Measurements from ENCODE around the gene CDK13. TPM values are rescaled to one million over a fixed set of nuclear protein-coding genes. Genes with fewer than 3 reads are reported as not detected.
A peak's percentile ranks its signal among the peaks of the same experiment; 100 is the strongest.
"Not testable (repeated sequence)": the region's sequence is repeated elsewhere in the genome, so short reads cannot be mapped to it uniquely, and the experiment has no call there.

The CDK13 gene
- 161 TPM for total RNA-seq

DNA sequence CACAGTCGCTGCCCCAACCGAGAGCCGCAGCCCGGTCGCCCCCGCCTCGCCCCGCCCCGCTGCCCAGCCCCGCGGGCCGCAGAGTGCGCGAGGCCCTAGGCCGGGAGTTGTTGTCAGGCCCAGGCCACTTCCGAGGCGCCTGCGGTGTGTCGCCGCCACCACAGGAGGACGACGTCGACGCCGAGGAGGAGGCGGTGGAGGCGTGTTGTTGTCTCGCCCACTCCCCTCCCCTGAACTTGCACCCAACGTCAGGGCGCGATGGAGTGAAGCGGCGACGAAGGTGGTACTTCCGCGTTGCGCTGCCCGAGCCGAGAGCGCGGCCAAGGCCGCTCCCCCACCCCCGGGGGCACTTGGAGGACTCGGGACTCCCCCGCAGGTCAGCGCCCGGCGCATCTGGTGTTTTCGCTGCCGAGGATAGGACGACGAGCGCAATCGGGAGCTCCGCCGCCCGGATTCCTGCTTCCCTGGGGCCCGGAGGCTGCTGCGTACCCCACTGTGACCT is at the start of gene CDK13:
Gene CDK13 (plus strand): TSS at position 286 of the 502 bp plus-strand sequence. CDS start 386 bp downstream, outside the sequence.
- peak; percentile 72 for DNase-seq

DNA sequence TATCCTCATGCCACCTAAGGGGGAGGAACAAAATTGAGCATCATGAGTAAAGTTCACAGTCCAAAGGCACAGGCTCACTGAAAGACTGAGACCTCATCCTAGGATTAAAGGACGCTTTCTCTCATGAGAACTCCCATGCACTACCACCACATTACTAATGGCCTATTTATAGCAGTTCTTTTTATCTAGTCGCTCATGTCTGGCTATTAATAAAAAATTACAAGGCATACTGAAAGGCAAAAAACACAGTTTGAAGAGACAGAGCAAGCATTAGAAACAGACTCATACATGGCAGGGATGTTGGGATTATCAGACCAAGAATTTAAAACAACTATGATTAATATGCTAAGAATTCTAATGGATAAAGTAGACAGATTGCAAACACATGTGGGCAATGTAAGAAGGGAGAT is 46.0 kb upstream of the CDK13 start:
- DNase-seq: no peak

DNA sequence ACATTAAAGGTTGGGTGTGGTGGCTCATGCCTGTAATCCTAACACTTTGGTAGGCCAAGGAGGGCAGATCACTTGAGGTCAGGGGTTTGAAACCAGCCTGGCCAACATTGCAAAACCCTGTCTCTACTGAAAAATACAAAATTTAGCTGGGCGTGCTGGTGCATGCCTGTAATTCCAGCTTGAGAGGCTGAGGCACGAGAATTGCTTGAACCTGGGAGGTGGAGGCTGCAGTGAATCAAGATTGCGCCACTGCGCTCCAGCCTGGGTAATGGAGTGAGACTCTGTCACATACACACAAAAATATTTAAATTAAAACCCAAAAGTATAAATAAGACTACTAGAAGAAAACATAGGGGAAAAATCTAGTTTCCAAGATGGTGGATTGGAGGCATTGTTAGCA is 41.9 kb upstream of the CDK13 start:
- no peak for DNase-seq

DNA sequence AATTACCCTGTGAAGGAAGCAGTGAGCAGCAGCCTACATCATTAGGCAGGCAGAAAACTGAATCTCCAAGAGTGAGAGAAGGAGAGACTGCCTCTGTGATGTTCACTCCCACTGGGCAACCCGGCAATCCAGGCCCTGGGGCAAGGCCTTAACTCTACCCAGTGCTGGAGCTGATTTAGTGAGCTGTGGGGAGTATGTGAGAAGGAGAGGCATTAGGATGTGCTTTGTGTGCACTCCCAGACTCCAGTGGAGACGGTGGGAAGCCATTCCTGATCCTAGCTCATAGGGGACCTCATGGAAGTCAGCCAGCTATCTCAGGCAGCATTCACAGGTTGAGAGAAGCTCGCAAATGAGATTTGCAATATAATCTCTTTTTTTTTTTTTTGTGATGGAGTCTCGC is 41.1 kb upstream of the CDK13 start:
- DNase-seq: no peak

DNA sequence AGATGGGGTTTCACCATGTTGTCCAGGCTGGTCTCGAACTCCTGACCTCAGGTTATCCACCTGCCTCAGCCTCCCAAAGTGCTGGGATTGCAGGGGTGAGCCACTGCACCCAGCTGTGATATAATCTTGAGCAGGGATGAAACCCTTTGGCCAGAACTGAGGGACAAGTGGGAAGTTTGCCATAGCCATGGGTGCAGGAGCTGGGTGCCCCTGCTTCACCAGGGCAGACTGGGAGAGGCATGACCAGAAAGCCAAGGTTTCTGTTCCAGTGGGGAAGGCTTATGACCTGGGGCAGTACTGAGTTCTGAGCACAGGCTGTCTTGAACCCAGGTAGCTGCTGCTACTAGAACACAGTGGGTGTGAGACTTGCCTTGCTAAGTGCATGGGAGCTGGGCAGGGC is 40.5 kb upstream of the CDK13 start:
- no peak for DNase-seq

DNA sequence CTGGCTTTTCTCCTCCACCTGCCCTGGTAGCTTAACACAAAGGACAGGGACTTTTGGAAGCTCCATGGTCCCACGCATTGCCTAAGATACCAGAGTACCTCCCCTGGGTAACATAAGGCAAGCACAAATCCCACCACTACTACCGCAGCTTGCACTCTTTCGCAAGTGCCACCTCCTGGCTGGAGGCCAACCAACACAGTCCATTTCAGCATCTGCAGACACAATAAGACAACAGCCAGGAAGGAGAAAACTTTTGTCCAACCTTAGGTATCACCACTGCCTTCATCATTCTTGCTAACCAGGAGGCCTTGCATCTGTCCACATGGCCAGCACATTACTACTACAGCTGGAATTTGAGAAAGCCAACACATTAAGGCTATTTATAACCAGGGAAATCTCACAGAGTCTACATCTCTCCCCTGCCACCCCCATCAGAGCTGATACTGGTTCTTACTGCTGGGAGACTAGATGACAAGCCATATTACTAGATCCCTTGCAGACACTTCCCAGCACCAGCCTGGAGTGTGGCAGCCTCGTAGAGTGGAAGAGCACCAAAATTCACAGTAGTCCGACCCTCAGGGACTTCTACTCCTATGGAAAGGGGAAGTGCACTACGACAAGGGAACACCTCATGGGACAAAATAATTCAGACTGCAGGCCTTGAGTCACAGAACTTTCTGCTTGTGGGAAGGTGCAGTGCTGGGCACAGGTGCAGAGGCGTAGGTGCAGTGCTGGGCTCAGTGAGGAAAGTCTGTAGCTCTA is 39.8 kb upstream of the CDK13 start:
- no peak for DNase-seq

DNA sequence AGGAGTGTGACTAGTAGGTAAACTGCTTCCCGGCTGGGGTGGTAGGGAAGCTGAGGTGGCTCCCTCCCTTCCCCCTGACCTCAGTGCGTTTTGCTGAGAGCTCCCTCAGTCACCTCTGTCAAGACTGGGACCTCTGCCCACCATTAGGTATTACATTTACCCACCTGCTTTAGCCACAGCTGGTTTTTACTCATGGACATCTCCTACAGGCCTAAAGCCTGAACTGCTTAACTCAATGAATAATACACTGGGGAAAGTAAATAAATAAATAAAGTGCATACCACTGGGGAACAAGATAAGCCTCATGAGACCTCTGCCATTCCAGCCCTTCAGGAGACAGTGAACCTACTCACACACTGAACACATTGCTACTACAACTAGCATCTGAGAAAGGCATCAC is 38.9 kb upstream of the CDK13 start:
- DNase-seq: no peak

DNA sequence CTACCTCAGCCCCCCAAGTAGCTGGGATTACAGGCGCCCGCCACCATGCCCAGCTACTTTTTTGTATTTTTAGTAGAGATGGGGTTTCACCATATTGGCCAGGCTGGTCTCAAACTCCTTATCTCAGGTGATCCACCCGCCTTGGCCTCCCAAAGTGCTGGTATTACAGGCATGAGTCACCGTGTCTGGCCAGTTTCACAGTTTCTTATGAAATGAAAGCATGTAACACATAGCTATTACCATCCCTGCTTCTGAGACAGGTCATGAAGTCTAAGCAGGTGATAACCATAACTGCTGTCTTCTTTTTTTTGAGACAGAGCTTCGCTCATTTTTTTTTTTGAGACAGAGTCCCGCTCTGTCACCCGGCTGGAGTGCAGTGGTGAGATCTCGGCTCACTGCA is 34.2 kb upstream of the CDK13 start:
- DNase-seq: not testable (repeated sequence)

DNA sequence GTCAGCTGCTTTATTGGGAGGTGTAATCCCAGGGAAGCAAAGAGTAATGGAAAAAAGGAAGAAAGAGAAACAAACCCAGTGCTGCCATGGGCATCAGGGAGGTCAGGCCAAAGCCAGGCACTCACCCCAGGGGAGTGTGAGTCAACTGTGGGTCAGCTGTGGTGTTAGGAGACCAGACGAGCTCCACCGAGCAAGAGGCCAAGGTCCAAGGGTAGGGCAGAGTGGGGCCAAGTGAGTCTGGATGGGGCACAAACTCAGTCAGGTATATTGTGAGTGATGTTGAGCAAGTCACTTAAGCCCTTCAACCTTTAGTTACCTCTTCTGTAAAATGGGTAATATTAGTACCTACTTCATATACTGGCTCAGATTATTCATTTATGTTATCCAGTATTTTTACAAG is 30.4 kb upstream of the CDK13 start:
- no peak for DNase-seq

DNA sequence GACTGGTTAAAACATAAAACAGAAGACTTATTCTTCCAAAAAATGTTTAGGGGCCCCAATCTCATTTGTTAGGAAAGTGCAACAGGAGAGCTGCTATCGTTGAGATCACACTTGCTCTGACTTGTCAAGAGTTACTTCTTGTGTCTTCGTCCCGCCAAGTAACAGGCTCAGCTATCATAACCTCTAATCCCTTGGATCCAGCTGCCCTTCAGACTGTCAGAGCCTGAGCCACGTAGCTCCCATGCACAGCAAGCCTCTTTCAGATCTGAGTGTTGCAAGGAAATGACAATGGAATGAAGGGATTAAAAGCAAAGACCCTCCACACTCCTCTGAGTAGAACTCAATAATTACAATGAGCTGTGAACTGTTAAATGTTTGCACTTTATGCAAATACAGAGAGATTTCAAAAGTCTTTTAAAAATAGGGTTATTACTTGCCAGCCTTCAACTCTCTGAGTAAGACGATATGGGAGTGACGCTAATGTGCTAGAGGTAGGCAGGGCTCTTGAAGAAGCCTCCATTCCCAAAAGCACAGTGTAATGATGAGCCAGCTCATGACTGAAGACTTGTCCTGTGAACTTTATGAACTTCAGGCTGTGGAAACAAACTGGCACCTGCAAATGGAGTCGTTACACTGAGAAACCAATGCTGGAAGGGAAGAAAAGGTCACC is 28.4 kb upstream of the CDK13 start:
- DNase-seq: no peak

DNA sequence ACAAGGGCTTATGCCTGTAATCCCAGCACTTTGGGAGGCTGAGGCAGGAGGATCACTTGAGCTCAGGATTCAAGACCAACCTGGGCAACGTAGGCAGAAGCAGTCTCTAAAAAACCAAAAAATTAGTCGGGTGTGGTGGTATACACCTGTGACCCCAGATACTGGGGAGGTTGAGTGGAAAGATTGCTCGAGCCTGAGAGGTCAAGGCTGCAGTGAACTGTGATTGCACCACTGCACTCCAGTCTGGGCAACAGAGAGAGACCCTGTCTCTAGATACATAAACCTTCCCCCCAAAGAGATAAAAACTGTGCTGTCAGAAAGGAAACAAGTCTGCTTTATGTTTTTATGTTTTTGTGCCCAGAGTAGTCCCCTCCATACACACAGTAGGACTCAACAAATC is 27.5 kb upstream of the CDK13 start:
- DNase-seq: no peak

DNA sequence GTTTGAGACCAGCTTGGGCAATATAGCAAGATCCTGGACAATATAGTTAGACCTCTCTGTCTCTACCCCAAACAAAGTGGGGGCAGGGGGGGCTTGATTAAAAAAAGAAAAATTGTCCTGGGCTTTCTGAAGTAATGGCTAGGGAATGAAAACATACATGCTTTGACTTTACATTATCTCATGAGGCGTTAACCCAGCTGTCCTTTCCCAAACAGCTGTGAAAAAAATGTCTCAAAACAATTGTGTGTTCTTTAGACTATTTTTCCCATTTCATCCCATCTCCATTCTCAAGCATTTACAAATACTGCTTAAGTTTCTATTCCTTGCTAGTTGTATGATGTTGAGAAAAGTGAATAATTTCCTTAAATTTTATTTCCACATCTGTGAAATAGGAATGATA is 27.0 kb upstream of the CDK13 start:
- DNase-seq: no peak

DNA sequence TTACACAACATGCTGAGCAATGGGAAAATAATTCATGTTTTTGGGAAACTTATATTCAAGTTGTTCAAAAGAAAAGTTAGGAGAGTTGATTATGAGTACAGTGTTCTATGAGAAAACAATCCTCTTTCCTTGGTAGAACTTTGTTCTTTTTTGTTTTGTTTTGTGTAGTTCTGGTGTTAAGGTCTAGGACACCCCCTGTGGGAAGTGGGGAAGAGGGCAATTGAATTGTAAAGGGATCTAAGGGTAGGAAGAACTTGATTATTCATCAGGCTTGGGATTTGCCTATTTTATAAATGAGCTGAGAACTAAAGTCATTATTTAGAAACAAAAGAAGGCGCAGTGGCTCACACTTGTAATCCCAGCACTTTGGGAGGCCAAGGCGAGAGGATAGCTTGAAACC is 25.9 kb upstream of the CDK13 start:
- no peak for DNase-seq

DNA sequence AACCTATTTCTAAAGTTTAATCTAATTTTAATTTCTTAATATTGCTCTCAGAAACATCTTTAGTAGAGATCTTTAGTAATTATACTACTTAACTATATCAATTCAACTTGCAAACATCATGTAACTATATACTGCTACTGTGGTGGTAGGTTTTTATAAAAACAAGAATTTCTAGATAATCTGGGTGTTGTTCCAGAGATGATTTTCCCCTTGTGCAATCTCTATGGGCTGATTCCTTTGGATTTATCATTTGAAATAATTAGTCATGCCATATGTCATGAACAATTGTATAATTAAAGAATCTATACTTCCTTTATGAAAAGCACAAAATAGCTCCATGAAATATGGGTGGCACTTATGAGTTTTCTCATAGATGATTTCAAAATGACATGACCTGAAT is 23.9 kb upstream of the CDK13 start:
- no peak for DNase-seq

DNA sequence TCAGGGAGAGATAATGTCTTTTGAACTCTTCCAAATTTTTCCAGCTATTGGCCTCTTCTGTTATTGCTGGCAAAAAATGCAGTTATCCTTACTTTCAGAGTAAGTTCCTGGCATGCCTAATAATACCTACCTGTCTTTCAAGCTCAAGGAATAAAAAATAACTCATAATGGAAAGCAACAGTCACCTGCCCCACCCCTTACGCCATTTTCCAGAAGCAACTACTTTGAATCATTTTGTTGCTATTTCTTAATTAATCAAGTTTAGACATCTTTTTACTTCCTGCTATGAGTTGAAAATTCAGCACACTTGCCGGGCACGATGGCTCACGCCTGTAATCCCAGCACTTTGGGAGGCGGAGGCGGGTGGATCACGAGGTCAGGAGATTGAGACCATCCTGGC is 23.0 kb upstream of the CDK13 start:
- DNase-seq: no peak

DNA sequence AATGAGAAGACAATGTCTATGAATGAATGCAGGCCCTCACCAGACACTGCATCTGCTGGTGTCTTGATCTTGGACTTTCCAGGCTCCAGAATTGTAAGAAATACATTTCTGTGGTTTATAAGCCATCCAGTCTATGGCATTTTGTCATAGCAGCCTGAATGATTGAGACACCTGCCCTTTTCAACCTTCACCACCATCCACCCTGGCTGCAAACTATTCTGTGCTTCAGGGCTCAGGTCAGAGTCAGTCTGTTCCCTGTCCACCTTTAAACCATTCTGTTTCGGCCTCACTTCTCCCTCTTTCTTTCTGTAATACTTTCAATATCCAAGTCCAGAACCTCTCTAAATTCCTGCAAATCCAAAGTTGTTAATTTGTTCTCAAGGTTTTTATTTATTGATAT is 15.9 kb upstream of the CDK13 start:
- no peak for DNase-seq

DNA sequence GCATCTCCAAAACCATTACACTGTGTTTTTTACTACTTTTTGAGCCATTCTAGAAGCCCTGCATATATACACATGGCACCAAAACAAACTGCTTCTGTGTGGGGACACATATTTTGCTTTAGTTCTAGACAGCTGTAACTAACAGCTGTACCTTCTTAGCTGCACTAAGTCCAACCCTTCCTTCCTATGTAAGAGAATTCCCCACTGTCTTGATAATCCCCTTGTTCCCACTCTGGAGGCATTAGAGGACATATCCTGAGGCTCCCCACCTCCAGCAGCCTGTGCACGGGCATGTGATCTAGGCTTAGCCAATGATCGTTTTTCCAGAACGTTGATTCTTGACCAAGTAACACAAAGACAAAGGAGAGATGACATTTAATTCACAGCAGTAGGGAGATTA is 13.3 kb upstream of the CDK13 start:
- no peak for DNase-seq

DNA sequence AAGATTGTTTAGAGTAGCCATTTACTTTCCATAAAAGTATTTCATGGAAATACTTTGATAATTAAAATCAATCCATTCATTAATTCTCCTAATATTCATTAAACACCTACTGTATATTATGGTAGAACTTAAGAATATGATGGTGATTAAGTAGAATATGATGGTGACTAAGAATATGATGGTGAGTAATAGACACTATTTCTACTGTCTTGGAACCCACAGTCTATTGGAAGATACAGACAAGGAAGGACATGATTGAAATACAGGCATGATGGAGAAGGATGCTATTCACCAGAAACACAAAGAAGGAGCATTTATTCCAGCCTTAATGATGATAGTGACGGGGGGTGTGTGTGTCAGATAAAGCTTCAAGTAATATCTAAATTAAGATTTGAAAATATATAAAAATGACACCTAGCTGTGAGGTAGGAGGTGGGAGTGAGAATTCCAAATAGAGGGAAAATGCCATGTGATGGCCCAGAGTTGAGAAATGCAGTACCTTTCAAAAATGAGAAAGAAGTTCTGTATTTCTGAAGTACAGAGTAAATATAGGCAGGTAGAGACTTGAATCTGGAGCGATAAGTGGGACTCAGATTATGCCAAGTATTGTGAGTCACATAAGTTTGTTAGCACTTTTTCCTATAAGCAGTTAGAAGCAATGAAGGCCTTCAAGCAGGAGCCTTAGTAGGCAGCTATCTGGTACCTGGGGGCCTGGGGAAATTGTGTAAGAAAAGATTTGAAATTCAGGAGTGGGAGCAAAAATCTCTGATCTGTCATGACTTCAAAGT is 12.5 kb upstream of the CDK13 start:
- DNase-seq: no peak

DNA sequence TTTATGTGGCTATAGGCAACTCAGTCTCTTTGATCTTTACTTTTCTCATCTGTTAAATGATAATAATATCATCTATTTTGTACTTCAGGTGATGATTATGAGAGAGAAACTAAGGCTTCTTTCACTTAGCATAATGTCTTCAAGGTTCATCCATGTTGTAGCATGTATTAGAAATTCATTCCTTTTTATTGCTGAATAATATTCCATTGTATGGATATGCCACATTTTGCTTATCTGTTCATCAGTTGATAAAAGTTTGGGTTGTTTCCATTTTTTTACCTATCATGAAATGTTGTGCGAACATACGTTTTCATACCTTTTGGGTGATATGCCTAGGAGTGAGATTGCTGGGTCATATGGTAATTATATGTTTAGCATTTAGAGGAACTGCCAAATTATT is 7.2 kb upstream of the CDK13 start:
- DNase-seq: no peak

DNA sequence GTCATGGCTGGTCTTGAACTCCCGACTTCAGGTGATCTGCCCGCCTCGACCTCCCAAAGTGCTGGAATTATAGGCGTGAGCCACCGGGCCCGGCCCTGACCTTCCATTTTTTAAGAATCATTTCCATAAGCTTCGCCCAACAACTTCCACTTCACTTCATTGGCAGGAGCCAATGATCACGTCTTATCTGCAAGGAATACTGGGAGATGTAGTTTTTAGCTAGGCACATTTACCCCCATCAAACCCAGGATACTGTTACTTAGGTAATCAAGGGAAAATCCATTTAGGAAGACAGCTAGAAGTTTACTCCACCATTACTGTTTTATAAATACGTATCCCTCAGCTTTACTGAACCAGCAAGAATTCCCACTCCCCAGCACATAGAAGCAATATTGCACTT is 3.4 kb upstream of the CDK13 start:
- no peak for DNase-seq

DNA sequence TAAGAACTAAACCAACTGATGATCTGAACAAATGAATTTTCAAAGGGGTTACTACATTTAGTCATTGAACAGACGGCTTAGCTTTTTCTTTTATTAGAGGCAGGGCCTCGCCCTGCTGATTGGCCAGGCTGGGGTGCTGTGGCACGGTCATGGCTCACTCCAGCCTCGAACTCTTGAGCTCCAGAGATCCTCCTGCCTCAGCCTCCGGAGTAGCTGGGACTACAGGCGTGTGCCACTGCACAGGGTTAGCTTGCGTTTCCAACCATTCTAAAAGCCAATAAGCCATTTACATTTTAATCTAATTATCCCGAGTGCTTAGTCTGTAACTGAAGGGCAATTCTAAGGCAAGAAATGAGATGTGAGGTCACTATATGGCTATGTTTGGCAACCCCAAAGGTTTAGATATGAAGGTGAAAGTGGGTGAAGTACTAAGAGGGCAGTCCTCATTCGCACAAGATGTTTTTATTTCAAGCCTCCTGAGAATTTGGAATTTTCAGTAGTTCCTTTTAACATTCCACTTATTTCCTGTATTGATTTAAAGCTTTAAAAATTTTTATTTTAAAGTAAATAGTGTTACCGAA is 1.6 kb upstream of the CDK13 start:
- no peak for DNase-seq

DNA sequence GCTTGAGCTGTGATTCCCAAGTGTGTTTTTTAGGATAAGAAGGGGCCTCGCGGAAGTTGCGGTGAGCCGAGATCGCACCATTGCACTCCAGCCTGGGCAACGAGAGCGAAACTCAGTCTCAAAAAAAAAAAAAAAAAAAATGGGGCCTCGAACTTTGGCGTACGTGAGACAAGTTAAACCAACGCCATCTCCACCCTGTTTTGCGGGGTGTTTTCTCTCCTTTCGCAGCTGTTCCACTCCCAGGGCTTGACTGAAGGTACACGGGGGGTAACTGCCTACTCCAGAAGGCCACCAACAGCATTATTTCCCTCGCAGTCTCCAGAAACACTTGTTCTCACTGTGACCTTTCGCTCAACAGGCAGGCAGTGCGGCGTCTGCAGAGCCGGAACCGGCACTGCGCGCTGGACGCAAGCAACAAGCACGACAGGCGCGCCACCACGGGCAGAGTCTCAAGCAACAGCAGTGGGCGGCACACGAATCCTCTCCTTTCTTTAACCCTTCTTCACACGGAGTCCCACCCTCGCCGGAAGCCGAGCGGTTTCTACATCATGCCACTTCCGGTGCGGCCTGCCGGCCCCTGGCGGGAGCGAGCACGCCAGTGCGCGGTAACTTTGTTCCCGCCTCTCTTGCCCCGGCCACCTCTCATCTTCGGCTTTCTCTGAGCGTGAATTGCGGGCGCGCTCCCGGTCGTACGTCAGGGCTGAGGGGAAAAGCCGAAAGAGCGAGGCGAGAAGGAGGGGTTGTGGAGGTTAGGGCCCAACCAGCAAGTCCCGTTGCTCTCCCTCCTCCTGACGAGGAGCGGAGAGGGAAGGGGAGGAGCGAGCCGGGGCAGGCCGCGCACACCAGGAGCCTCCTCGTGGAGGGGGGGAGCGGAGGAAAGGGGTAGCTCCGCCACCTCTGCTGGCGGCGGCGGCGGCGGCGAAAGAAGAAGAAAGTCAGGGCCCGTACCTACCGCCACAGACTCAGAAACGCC is 814 bp upstream of the CDK13 start:
- DNase-seq: peak; percentile 99

Data from occipital lobe (tissue), 2 donors.